Activated CD4-positive, alpha-beta memory T cell treated with anti-CD3 and anti-CD28 coated beads, Interleukin-2, amount 10 ng/mL, durations not matched to agents 7 days and 5 days (primary cell): ENCODE measurements around the gene CCDC192. TPM values are rescaled to one million over a fixed set of nuclear protein-coding genes. Genes with fewer than 3 reads are reported as not detected.
"Not testable (repeated sequence)": the region's sequence is repeated elsewhere in the genome, so short reads cannot be mapped to it uniquely, and the experiment has no call there.

Experiments used
- CTCF ChIA-PET: fragments of 350-600 bp; sonication (Branson Sonifier 250); formaldehyde crosslinking; loops from one replicate; lab custom pipeline; 2021; ENCODE audit warnings: antibody characterized with exemption, inconsistent platforms; lab: Charles Lee
- POLR2A ChIA-PET: fragments of 350-600 bp; sonication (Branson Sonifier 250); formaldehyde crosslinking; loops from one replicate; lab custom pipeline; 2021; ENCODE audit warnings: antibody characterized with exemption; lab: Charles Lee
- DNase-seq: peaks from one replicate; pipeline ENCODE4 v3.0.0-alpha.2; 2020
- H3K27ac Mint-ChIP-seq: one replicate; pipeline ENCODE4 v1.8.0; 2021; ENCODE audit warnings: mild to moderate bottlenecking, mixed read lengths
- H3K27me3 Mint-ChIP-seq: one replicate; pipeline ENCODE4 v1.8.0; 2021; ENCODE audit warnings: mixed read lengths
- H3K36me3 Mint-ChIP-seq: one replicate; pipeline ENCODE4 v1.8.0; 2021; ENCODE audit warnings: low read depth, mixed read lengths
- H3K4me1 Mint-ChIP-seq: one replicate; pipeline ENCODE4 v1.8.0; 2021; ENCODE audit warnings: mixed read lengths
- H3K4me3 Mint-ChIP-seq: one replicate; pipeline ENCODE4 v1.8.0; 2021; ENCODE audit warnings: mild to moderate bottlenecking, mixed read lengths
- H3K9me3 Mint-ChIP-seq: one replicate; pipeline ENCODE4 v1.8.0; 2021; ENCODE audit warnings: mixed read lengths
- total RNA-seq, 2 experiments: library from RNA; stranded (reverse); gene quantifications; one replicate each; pipeline ENCODE4 v1.2.3, GENCODE V29; 2021

The CCDC192 gene
- total RNA-seq, 2 experiments from 2014 or later = not detected

- CTCF ChIA-PET = interaction anchor here (1.0 to 1.7 kb wide), 6 partner anchors 14 to 444 kb away, joined by 3 to 6 read pairs (median 4); no protein-coding TSS in a partner anchor
- H3K27me3 Mint-ChIP-seq = peaks cover 2% of the 10 kb centered on the region
- no peak overlapping the region for H3K4me3 Mint-ChIP-seq
- peak; percentile 29 for DNase-seq
- no peaks in the 10 kb centered on the region for H3K4me1 Mint-ChIP-seq
- H3K36me3 Mint-ChIP-seq = no peaks in the 10 kb centered on the region
- POLR2A ChIA-PET = interaction anchor here (1.0 kb wide), 1 partner anchor 28 kb away, joined by 4 read pairs; no protein-coding TSS in a partner anchor
- no peaks in the 10 kb centered on the region for H3K9me3 Mint-ChIP-seq
- H3K27ac Mint-ChIP-seq = no peak overlapping the region
Observed at GRCh38 chr5:127757576-127757975, 54.4 kb downstream of the CCDC192 start.

- H3K4me3 Mint-ChIP-seq = no peak overlapping the region
- H3K36me3 Mint-ChIP-seq = no peaks in the 10 kb centered on the region
- no peak overlapping the region for H3K27ac Mint-ChIP-seq
- H3K27me3 Mint-ChIP-seq = peaks cover 9% of the 10 kb centered on the region
- no peak for DNase-seq
- H3K4me1 Mint-ChIP-seq = no peaks in the 10 kb centered on the region
- H3K9me3 Mint-ChIP-seq = no peaks in the 10 kb centered on the region
- POLR2A ChIA-PET = interaction anchor here (1.0 kb wide), 1 partner anchor 27 kb away, joined by 4 read pairs; no protein-coding TSS in a partner anchor
- CTCF ChIA-PET = interaction anchor here (1.1 to 1.7 kb wide), 4 partner anchors 13 to 443 kb away, joined by 3 to 6 read pairs (median 4); no protein-coding TSS in a partner anchor
Observed at GRCh38 chr5:127758766-127759283, 55.6 kb downstream of the CCDC192 start.

- DNase-seq = no peak
- Mint-ChIP-seq H3K4me1 (no peaks in the 10 kb centered on the region), H3K9me3 (no peaks in the 10 kb centered on the region), H3K27ac (no peak overlapping the region), H3K27me3 (peaks cover 9% of the 10 kb centered on the region), H3K36me3 (no peaks in the 10 kb centered on the region), H3K4me3 (no peak overlapping the region)
- POLR2A ChIA-PET = interaction anchor here (1.0 kb wide), 1 partner anchor 23 kb away, joined by 3 read pairs; no protein-coding TSS in a partner anchor
- CTCF ChIA-PET = no interaction called here
Observed at GRCh38 chr5:127761869-127762268, 58.7 kb downstream of the CCDC192 start.

- no peaks in the 10 kb centered on the region for H3K4me1 Mint-ChIP-seq
- POLR2A ChIA-PET = no interaction called here
- H3K36me3 Mint-ChIP-seq = no peaks in the 10 kb centered on the region
- H3K27me3 Mint-ChIP-seq = peaks cover 9% of the 10 kb centered on the region
- H3K27ac Mint-ChIP-seq = no peak overlapping the region
- DNase-seq = no peak
- CTCF ChIA-PET = no interaction called here
- no peak overlapping the region for H3K4me3 Mint-ChIP-seq
- no peaks in the 10 kb centered on the region for H3K9me3 Mint-ChIP-seq
Observed at GRCh38 chr5:127762412-127762811, 59.2 kb downstream of the CCDC192 start.

GRCh38 chr5:127766676-127767335 is 63.6 kb downstream of the CCDC192 start:
- Mint-ChIP-seq H3K27me3 (peaks cover 14% of the 10 kb centered on the region), H3K27ac (no peak overlapping the region), H3K4me1 (no peaks in the 10 kb centered on the region), H3K4me3 (no peak overlapping the region), H3K36me3 (no peaks in the 10 kb centered on the region), H3K9me3 (no peaks in the 10 kb centered on the region)
- ChIA-PET CTCF (no interaction called here), POLR2A (no interaction called here)
- DNase-seq = no peak

- POLR2A ChIA-PET = no interaction called here
- no peak for DNase-seq
- Mint-ChIP-seq H3K4me1 (no peaks in the 10 kb centered on the region), H3K4me3 (no peak overlapping the region), H3K9me3 (no peaks in the 10 kb centered on the region), H3K27ac (no peak overlapping the region), H3K27me3 (peaks cover 14% of the 10 kb centered on the region), H3K36me3 (no peaks in the 10 kb centered on the region)
- CTCF ChIA-PET = no interaction called here
Observed at GRCh38 chr5:127769386-127769785, 66.2 kb downstream of the CCDC192 start.

- ChIA-PET CTCF (no interaction called here), POLR2A (no interaction called here)
- H3K4me3 Mint-ChIP-seq = no peak overlapping the region
- H3K36me3 Mint-ChIP-seq = no peaks in the 10 kb centered on the region
- no peaks in the 10 kb centered on the region for H3K4me1 Mint-ChIP-seq
- no peak overlapping the region for H3K27ac Mint-ChIP-seq
- no peaks in the 10 kb centered on the region for H3K9me3 Mint-ChIP-seq
- DNase-seq = no peak
- peaks cover 14% of the 10 kb centered on the region for H3K27me3 Mint-ChIP-seq
Observed at GRCh38 chr5:127770272-127770671, 67.1 kb downstream of the CCDC192 start.

- no peaks in the 10 kb centered on the region for H3K4me1 Mint-ChIP-seq
- H3K27ac Mint-ChIP-seq = no peak overlapping the region
- CTCF ChIA-PET = interaction anchor here (0.7 kb wide), 1 partner anchor 357 kb away, joined by 5 read pairs; no protein-coding TSS in a partner anchor
- peaks cover 6% of the 10 kb centered on the region for H3K9me3 Mint-ChIP-seq
- DNase-seq = no peak
- H3K4me3 Mint-ChIP-seq = no peak overlapping the region
- POLR2A ChIA-PET = no interaction called here
- no peaks in the 10 kb centered on the region for H3K36me3 Mint-ChIP-seq
- H3K27me3 Mint-ChIP-seq = peaks cover 14% of the 10 kb centered on the region
Observed at GRCh38 chr5:127772531-127772930, 69.3 kb downstream of the CCDC192 start.

- peaks cover 10% of the 10 kb centered on the region for H3K27me3 Mint-ChIP-seq
- no peak for DNase-seq
- H3K4me1 Mint-ChIP-seq = no peaks in the 10 kb centered on the region
- H3K36me3 Mint-ChIP-seq = peaks cover 4% of the 10 kb centered on the region
- ChIA-PET CTCF (no interaction called here), POLR2A (no interaction called here)
- peaks cover 11% of the 10 kb centered on the region for H3K9me3 Mint-ChIP-seq
- no peak overlapping the region for H3K4me3 Mint-ChIP-seq
- H3K27ac Mint-ChIP-seq = no peak overlapping the region
Observed at GRCh38 chr5:127774221-127774620, 71.0 kb downstream of the CCDC192 start.

GRCh38 chr5:127776477-127776876 is 73.3 kb downstream of the CCDC192 start:
- POLR2A ChIA-PET = no interaction called here
- CTCF ChIA-PET = no interaction called here
- Mint-ChIP-seq H3K27ac (no peak overlapping the region), H3K36me3 (peaks cover 4% of the 10 kb centered on the region), H3K4me3 (no peak overlapping the region), H3K9me3 (peaks cover 15% of the 10 kb centered on the region), H3K4me1 (no peaks in the 10 kb centered on the region), H3K27me3 (peaks cover 12% of the 10 kb centered on the region)
- no peak for DNase-seq

GRCh38 chr5:127777957-127778356 is 74.8 kb downstream of the CCDC192 start:
- Mint-ChIP-seq H3K4me3 (no peak overlapping the region), H3K27me3 (peaks cover 11% of the 10 kb centered on the region), H3K4me1 (no peaks in the 10 kb centered on the region), H3K36me3 (peaks cover 6% of the 10 kb centered on the region), H3K9me3 (peaks cover 15% of the 10 kb centered on the region), H3K27ac (no peak overlapping the region)
- ChIA-PET CTCF (interaction anchor here (0.5 kb wide), 1 partner anchor 23 kb away, joined by 3 read pairs; no protein-coding TSS in a partner anchor), POLR2A (no interaction called here)
- no peak for DNase-seq

GRCh38 chr5:127782450-127782849 is 79.3 kb downstream of the CCDC192 start:
- H3K4me1 Mint-ChIP-seq = peaks cover 39% of the 10 kb centered on the region
- DNase-seq, H3K4me3 Mint-ChIP-seq, H3K27me3 Mint-ChIP-seq, H3K27ac Mint-ChIP-seq, POLR2A ChIA-PET, CTCF ChIA-PET: not testable (repeated sequence)
- H3K36me3 Mint-ChIP-seq = peaks cover 15% of the 10 kb centered on the region
- peaks cover 14% of the 10 kb centered on the region for H3K9me3 Mint-ChIP-seq

GRCh38 chr5:127785098-127785927 is 82.1 kb downstream of the CCDC192 start:
- H3K27ac Mint-ChIP-seq = peak overlapping the region; percentile 91
- CTCF ChIA-PET = interaction anchor here (0.9 kb wide), 1 partner anchor 27 kb away, joined by 3 read pairs; no protein-coding TSS in a partner anchor
- DNase-seq = peak; percentile 52
- peaks cover 9% of the 10 kb centered on the region for H3K9me3 Mint-ChIP-seq
- POLR2A ChIA-PET = interaction anchor here (0.8 to 3.5 kb wide), 7 partner anchors 12 to 1309 kb away, joined by 3 to 17 read pairs (median 3); partner anchors contain the start of genes ISOC1 and SLC12A2
- H3K36me3 Mint-ChIP-seq = peaks cover 20% of the 10 kb centered on the region
- H3K4me3 Mint-ChIP-seq = peak overlapping the region; percentile 31
- peaks cover 39% of the 10 kb centered on the region for H3K4me1 Mint-ChIP-seq
- H3K27me3 Mint-ChIP-seq = peaks cover 9% of the 10 kb centered on the region
